ENCODE measurements around the gene GREM2.

GREM2 gene

DNA sequence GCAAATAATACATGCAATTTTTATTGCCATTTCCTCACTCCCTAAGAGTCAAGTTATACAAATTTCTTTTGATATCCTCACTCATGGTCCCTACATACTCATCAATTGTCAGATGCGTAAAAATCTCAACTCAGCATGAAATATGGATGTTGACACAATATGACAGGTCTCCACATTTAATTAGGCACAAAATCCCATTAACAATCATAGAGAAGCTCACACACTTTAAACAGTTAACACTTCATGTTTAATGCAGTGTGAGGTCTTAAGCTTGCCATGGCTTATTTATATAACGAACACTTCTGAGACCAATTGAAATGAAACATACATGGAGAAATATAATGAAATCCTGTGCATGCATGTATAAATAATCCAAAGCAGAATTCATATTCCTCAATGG is 58.6 kb downstream of the GREM2 start:
- DNase-seq = no peak

- DNase-seq = no peak
Measured at GRCh38 chr1:240539769-240540414, 72.1 kb downstream of the GREM2 start.

- DNase-seq = no peak
Measured at GRCh38 chr1:240538776-240539430, 73.1 kb downstream of the GREM2 start.

DNA sequence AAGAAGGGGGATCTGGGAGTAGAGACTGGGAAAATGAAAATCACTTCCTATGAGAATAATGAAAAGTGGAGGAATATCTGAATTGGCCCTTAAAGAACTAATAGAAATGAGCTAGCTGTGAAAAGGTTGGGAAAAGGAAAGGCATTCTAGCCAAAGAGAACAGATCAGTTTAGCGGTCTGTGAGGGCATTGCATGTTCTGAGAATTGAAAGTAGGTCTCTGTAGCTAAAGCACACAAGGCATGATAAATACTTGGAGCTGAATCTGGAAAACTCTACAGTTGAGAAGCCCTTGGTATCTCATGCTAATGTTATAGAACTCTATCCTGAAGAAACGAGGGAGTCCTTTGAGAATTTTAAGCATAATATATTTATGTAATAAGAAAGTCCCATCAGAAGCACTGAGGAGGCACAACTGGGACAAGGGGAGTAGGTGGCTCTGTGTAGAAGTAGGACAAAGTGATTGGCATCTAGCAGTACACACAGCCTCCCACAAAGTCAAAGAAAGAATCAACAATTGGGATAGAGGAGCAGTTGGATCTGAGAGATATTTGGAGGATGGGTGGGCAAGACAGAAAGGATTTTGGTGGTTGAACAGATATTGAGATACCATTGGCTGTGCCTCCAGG is 78.7 kb downstream of the GREM2 start:
- DNase-seq = no peak

DNA sequence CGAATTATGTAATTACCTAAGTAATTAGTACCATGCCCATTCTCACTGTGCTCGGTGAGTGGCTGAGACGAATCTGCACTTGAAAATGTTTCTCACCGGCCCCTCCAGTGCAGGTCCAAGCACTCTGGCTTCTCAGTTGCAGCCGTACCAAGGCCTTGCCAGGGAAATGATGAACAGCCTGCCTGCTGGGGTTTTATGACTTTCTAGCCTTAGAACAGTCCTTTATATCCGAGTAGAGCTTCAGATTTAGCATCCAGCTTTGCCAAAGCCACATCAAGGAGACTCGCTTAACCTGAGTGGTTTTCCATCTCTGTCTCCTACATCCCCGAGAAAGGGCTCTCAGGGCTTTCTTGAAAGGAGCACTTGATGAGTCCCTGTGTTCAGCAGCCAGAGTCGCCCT is 83.4 kb downstream of the GREM2 start:
- DNase-seq = no peak

DNA sequence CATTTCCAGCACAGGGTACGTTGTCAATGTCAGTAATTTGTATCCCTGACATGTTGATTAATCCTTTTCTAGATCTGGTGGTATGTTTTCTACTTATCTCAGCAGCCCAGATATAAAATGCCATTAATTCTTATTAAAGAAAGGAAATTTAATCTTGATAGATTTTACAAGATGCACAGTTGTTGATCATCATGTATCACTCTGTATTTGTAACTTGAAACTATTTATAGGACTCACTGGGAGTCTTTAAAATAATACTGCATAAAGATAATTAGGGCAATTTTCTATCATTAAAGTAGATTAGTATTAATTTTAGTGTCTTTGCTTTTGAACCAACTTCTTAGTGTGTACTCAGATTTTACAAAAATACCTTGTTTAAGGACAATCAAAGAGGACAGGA is 84.9 kb downstream of the GREM2 start:
- DNase-seq = no peak

- no peak for DNase-seq
Measured at GRCh38 chr1:240526312-240526711, 85.6 kb downstream of the GREM2 start.

DNA sequence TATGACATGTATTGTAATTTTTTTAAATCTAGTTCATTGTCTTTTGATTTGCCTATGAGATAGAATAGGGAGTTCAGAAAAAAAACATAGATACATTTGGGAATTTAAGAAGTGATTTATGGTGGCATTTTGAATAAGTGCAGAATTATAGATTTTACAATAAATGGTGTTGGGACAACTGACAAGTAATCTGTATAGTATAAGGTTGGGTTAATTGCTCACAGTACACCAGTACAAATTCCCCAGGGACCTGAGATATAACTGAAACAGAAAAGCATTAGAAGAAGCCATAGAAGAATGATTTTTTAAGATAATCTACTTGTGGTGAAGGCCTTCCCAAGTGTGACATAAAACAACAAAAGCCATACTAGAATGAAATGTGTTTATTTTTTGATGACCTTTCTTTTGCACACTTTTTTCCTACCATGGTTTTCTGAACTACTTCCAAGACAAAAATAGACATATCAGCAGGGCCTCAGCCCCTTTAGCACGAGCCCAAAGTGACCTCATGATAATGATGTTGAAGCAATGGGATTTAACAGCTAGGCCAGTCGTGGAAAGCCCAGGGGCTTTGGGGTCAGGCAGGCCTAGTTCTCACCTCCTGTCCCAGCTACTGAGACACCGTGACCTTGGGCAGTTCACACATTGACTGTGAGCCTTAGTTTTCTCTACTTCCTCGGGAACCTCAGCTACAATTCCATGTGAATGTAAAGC is 87.4 kb downstream of the GREM2 start:
- DNase-seq = no peak

- DNase-seq = no peak
Measured at GRCh38 chr1:240522122-240522822, 89.7 kb downstream of the GREM2 start.

DNA sequence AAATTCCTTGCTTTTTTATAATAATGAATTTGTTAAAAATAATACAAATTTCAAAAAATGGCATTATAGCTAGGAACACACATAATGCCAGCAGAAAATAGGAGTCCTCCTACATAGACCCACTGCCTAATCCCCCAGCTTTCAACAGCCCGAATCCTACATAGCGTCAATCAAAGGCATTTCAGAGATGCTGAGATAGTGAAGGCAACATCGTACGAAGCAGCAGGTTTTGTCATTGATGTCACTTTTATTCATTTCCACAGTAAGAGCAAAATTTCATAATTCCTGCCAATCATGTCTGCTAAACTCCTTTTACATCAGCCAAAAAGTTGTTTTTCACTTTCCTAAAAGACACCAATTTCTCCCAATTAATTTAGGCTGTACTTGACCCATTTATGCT is 94.1 kb downstream of the GREM2 start:
- DNase-seq = no peak

DNA sequence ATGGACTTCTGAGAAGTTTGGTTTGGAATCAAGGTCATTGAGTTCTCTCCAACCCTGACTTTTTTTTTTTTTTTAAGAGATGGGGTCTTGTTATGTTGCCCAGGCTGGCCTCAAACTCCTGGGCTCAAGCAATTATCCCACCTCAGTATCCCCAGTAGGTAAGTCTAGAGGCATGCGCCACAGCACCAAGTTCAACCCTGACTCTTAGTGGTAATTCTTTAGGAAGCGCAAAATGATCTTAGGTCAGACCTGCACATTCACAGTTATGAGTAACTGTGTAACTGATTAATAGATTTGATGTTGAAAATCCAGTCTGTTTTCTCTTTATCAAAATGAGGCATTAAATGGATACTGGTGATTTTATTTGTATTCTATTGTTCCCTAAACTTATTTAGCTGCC is 95.9 kb downstream of the GREM2 start:
- DNase-seq = no peak

GRCh38 chr1:240515505-240515904 is 96.5 kb downstream of the GREM2 start:
- DNase-seq = no peak

GRCh38 chr1:240511789-240512188 is 100.2 kb downstream of the GREM2 start:
- DNase-seq = no peak

DNA sequence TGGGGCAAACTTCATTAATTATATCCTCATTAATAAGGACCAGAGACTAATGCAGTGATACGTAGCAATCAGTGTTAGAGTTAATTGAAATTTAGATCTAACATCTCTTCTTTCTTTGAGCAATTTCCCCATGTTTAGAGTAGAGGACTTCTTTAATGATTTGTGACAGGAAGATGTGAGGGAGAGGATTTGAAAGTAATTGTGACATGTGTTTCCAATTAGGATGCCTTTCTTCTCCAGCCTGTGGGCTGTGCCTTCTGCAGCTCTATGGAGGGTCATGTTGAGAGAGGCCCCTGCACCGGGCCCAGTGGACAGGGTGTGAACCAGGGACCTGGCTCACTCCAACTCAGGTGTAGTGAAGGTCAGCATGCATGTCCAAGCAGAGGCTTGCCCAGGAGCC is 103.0 kb downstream of the GREM2 start:
- DNase-seq = no peak

DNA sequence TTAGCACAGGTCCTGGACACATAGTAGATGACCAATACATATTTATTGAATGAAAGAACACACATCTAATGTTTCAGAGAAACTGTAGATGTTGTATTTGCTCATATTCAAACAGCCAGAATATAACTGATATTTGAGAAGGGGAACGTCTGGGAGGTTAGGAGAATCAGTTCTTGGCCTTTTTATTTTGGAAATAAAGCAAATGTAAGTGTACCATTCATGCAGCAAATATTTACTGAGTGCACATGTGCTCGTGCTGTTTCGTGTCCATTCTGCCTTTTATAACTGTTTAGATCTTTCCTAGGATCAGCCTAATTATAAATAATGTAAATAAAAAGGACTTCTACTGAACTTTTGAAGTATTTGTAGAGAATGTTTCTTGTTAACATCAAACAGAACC is 103.8 kb downstream of the GREM2 start:
- DNase-seq = no peak

DNA sequence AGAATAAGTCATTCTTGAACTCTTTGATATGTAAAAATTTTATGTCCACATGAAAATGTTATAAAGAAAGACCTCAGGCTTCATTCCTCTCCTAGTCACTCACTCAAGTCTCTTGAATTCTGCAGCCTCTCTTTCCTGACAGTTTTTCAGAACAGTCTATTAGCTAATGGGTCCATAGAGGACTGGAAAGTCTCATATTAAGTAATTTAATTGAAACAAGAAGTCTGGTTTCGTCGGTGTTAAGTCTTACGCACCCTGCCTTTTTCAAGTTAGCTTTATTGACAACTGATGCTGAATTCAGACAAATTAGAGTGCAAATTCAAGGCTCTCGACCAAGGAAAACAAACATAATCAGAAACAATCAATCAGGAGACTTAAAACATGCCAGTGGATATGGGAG is 105.8 kb downstream of the GREM2 start:
- no peak for DNase-seq

GRCh38 chr1:240503558-240503957 is 108.4 kb downstream of the GREM2 start:
- no peak for DNase-seq

GRCh38 chr1:240503036-240503435 is 108.9 kb downstream of the GREM2 start:
- DNase-seq = no peak

- DNase-seq = no peak
Measured at GRCh38 chr1:240501115-240501514, 110.8 kb downstream of the GREM2 start.

DNA sequence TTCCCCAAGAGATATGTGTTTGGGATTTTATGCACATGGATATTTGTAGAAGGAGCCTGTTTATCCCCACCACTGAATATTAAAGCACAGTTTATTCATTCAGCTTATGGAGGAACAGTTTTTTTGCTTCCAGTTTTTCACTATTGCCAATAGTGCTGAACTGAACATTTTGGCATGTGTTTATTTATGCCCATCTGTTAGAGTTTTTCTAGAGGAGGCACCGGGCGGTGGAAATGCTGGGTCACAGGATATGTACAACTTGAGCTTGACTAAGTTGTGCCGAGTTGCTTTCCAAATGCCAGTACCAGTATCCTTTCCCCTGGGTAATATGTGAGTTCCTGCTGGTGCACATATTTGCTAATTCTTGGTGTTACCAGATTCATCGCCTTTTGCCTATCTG is 111.3 kb downstream of the GREM2 start:
- DNase-seq = no peak

- DNase-seq = no peak
Measured at GRCh38 chr1:240499012-240499411, 112.9 kb downstream of the GREM2 start.

GRCh38 chr1:240498335-240498734 is 113.6 kb downstream of the GREM2 start:
- DNase-seq = no peak

GRCh38 chr1:240497908-240498307 is 114.0 kb downstream of the GREM2 start:
- no peak for DNase-seq

Measured in activated effector memory CD4-positive, alpha-beta T cell treated with anti-CD3 and anti-CD28 coated beads, Interleukin-2, amount 50 U/mL, for 16 hours (primary cell).